VCaP (cell line): ENCODE data around the gene GPR17.

ENCODE experiments used
- H3K27ac ChIP-seq: fragments of 450-650 bp; 2 replicates; pipeline ENCODE4 v1.5.1; 2017
- CTCF ChIP-seq: fragments of 450-650 bp; conservative IDR thresholded peaks from 2 replicates; pipeline ENCODE4 v1.5.1; 2017; ENCODE audit warnings: mild to moderate bottlenecking, moderate library complexity

GPR17 gene

DNA sequence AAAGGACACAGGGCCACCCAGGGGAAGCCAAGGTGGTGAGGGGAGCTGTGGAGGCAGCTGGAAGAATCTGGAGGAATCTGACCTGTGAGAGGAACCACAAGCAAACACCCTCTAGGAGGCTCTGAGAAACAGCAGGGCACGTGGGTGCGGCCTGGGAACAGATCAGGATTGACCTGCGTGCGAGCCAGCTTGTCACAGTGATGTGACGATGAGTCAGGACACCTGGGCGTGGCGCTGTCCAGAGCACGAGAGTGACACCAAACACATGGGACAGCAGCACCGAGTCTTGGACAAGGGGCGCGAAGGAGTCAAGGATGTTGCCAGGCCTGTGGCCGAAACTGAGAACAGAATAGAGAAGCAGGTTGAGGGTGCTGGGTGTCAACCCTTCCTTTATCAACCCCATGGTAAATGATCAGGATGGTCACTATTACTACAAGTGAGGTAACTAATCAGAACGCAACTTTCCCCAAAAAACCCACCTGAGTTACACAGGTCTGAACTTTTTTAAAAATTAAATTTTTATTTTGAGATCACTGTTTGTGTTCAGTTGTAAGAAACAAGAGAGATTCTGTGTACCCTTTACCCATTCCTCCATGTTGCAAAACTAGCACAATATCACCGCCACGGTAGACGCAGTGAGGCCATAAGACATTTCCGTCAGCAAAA lies 54.7 kb downstream of the GPR17 start:
- no peak for TF ChIP-seq CTCF
- peak overlapping the region; percentile 98 for H3K27ac ChIP-seq

DNA sequence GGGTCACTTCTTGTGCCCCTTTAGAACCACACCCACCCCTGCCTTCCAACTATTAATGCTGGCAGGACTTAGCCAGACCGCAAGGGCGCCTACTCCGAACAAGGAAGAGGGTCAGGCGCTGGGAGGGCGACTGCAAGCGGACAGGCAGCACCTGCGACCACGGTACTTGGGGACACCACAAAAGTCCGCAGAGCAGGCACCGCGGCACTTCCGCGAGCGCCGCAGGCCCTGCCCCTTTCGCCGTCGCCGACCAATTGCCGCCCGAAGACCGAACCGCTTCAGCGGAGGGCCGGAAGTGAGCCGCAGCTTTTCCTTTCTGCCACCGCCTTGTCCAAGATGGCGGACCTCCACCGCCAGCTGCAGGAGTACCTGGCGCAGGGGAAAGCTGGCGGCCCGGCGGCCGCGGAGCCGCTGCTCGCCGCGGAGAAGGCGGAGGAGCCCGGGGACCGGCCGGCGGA lies 55.3 kb downstream of the GPR17 start, which contains the start of gene SFT2D3:
Gene SFT2D3 (plus strand): TSS at position 305 of the 458 bp plus-strand sequence. CDS start 32 bp downstream, at position 337.
- peak within 1 kb of the TSS; percentile 98 for H3K27ac ChIP-seq
- TF ChIP-seq CTCF, result no peak

DNA sequence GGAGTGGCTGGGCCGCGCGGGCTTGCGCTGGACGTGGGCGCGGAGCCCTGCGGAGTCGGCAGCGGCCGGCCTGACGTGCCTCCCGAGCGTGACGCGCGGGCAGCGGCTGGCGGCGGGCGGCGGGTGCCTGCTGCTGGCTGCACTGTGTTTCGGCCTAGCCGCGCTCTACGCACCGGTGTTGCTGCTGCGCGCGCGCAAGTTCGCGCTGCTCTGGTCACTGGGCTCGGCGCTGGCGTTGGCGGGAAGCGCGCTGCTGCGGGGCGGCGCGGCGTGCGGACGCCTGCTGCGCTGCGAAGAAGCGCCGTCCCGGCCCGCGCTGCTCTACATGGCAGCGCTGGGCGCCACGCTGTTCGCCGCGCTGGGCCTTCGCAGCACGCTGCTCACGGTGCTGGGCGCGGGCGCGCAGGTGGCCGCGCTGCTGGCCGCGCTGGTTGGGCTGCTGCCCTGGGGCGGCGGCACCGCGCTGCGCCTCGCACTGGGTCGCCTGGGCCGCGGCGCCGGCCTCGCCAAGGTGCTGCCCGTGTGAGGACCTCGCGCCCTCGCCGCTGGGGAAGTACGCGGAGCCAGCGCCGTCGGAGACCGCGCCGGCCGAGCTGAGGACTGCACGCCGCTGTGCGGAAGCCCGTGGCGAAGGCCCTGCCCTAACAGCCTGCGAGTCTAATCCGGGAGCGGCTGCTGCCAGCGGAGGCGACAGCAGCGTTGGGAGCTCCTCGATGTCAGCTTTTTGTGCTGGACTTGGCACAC lies 55.9 kb downstream of the GPR17 start:
- peak; percentile 33 for TF ChIP-seq CTCF
- H3K27ac ChIP-seq, result peak overlapping the region; percentile 98
